OCI-LY1 (cell line): ENCODE data around the gene MAPK7.
A peak's percentile ranks its signal among the peaks of the same experiment; 100 is the strongest.

ENCODE experiments used
- H2AFZ ChIP-seq: fragments of 200-600 bp; sonication (generic), shearing (Covaris generic); 2 replicates; pipeline ENCODE4 v1.6.0; 2014; ENCODE audit warnings: antibody characterized with exemption, mild to moderate bottlenecking, low read length
- H3F3A ChIP-seq: fragments of 200-600 bp; sonication (generic), shearing (Covaris generic); 2 replicates; pipeline ENCODE4 v1.6.0; 2014; ENCODE audit warnings: mild to moderate bottlenecking, antibody characterized with exemption, low read length, moderate library complexity; ENCODE audit not compliant: insufficient read depth
- H3K27ac ChIP-seq: fragments of 200-600 bp; sonication (generic); 2 replicates; pipeline ENCODE4 v1.5.1; 2014; ENCODE audit warnings: low read length, mixed run types, mild to moderate bottlenecking, low read depth; ENCODE audit not compliant: poor library complexity, severe bottlenecking
- H3K27me3 ChIP-seq: fragments of 200-600 bp; sonication (generic); 2 replicates; pipeline ENCODE4 v1.6.0; 2014; ENCODE audit warnings: antibody characterized with exemption, mild to moderate bottlenecking, low read length, moderate library complexity; ENCODE audit not compliant: insufficient read depth
- H3K36me3 ChIP-seq: fragments of 200-600 bp; sonication (generic); 2 replicates; pipeline ENCODE4 v1.6.1; 2014; ENCODE audit warnings: mild to moderate bottlenecking, antibody characterized with exemption, low read length, moderate library complexity, mixed read lengths; ENCODE audit not compliant: insufficient read depth
- H3K4me1 ChIP-seq: fragments of 200-600 bp; sonication (generic); 2 replicates; pipeline ENCODE4 v1.5.1; 2014; ENCODE audit warnings: mild to moderate bottlenecking, low read length, moderate library complexity; ENCODE audit not compliant: insufficient read depth, severe bottlenecking
- H3K4me2 ChIP-seq: fragments of 200-600 bp; sonication (generic), shearing (Covaris generic); 2 replicates; pipeline ENCODE4 v1.6.1; 2014; ENCODE audit warnings: low read length
- H3K4me3 ChIP-seq: fragments of 200-600 bp; sonication (generic); 2 replicates; pipeline ENCODE4 v1.5.1; 2014; ENCODE audit warnings: low read length, low read depth, mild to moderate bottlenecking, mixed read lengths; ENCODE audit not compliant: poor library complexity, severe bottlenecking
- H3K79me2 ChIP-seq: fragments of 200-600 bp; shearing (Covaris generic); 2 replicates; pipeline ENCODE4 v1.6.1; 2016; ENCODE audit warnings: mixed run types, low read length, mixed read lengths; ENCODE audit not compliant: insufficient read depth
- H3K9ac ChIP-seq: fragments of 200-600 bp; sonication (generic), shearing (Covaris generic); 2 replicates; pipeline ENCODE4 v1.6.1; 2014; ENCODE audit warnings: mild to moderate bottlenecking, low read length, mixed read lengths
- H3K9me2 ChIP-seq: fragments of 200-600 bp; sonication (generic), shearing (Covaris generic); 2 replicates; pipeline ENCODE4 v1.6.1; 2014; ENCODE audit warnings: low read depth, mild to moderate bottlenecking, low read length, mixed read lengths
- H3K9me3 ChIP-seq: fragments of 200-600 bp; shearing (Covaris generic); 2 replicates; pipeline ENCODE4 v1.6.1; 2014; ENCODE audit warnings: low read length, mixed read lengths
- H4K20me1 ChIP-seq: fragments of 200-600 bp; sonication (generic), shearing (Covaris generic); 2 replicates; pipeline ENCODE4 v1.6.0; 2016; ENCODE audit warnings: mild to moderate bottlenecking, low read length; ENCODE audit not compliant: insufficient read depth
- EZH2 ChIP-seq: fragments of 200-600 bp; sonication (generic), shearing (Covaris generic); IDR thresholded peaks from 2 replicates; pipeline ENCODE4 v1.8.0; 2017; ENCODE audit warnings: borderline replicate concordance, mixed run types, mild to moderate bottlenecking, antibody characterized with exemption, low read length, moderate library complexity, mixed read lengths
- TF ChIP-seq, protein P1 (sequence below): fragments of 200-600 bp; sonication (generic), shearing (Covaris generic); IDR thresholded peaks from 2 replicates; pipeline ENCODE4 v1.5.1; 2017; ENCODE audit warnings: mild to moderate bottlenecking, antibody characterized with exemption, low read length, moderate library complexity, mixed read lengths

The MAPK7 gene

DNA sequence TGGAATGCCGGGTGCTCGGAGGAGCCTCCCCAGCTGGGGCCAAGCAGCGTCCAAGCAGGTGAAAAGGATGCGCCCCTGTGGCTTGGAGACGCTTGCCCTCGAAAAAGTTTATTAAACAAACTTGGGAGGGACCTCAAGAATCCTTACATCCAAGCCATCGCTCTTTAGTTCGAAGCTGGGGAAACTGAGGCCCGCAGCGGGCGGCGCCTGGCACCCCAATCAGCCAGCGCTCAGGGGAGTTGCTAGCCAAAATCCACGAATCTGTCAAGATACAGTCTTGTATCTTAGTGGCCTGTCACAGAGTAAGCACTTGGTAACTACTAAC, 15.2 kb upstream of the MAPK7 start:
- no peak overlapping the region for H3K27ac ChIP-seq
- no peaks in the 10 kb centered on the region for H3F3A ChIP-seq
- H3K27me3 ChIP-seq = no peaks in the 10 kb centered on the region; the same call in 1 of the 2 replicates
- H3K4me2 ChIP-seq = peak overlapping the region; percentile 88
- H4K20me1 ChIP-seq = no peaks in the 10 kb centered on the region
- H3K9me2 ChIP-seq = no peaks in the 10 kb centered on the region
- H3K36me3 ChIP-seq = no peaks in the 10 kb centered on the region
- no peak for TF ChIP-seq EZH2
- TF ChIP-seq, protein P1, sequence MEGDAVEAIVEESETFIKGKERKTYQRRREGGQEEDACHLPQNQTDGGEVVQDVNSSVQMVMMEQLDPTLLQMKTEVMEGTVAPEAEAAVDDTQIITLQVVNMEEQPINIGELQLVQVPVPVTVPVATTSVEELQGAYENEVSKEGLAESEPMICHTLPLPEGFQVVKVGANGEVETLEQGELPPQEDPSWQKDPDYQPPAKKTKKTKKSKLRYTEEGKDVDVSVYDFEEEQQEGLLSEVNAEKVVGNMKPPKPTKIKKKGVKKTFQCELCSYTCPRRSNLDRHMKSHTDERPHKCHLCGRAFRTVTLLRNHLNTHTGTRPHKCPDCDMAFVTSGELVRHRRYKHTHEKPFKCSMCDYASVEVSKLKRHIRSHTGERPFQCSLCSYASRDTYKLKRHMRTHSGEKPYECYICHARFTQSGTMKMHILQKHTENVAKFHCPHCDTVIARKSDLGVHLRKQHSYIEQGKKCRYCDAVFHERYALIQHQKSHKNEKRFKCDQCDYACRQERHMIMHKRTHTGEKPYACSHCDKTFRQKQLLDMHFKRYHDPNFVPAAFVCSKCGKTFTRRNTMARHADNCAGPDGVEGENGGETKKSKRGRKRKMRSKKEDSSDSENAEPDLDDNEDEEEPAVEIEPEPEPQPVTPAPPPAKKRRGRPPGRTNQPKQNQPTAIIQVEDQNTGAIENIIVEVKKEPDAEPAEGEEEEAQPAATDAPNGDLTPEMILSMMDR = no peak; the same call in 1 of the 2 replicates
- H3K4me3 ChIP-seq = peak overlapping the region; percentile 71
- peaks cover 12% of the 10 kb centered on the region for H3K4me1 ChIP-seq
- H3K79me2 ChIP-seq = no peaks in the 10 kb centered on the region
- no peak overlapping the region for H2AFZ ChIP-seq
- H3K9ac ChIP-seq = no peak overlapping the region; the same call in 1 of the 2 replicates
- no peaks in the 10 kb centered on the region for H3K9me3 ChIP-seq

DNA sequence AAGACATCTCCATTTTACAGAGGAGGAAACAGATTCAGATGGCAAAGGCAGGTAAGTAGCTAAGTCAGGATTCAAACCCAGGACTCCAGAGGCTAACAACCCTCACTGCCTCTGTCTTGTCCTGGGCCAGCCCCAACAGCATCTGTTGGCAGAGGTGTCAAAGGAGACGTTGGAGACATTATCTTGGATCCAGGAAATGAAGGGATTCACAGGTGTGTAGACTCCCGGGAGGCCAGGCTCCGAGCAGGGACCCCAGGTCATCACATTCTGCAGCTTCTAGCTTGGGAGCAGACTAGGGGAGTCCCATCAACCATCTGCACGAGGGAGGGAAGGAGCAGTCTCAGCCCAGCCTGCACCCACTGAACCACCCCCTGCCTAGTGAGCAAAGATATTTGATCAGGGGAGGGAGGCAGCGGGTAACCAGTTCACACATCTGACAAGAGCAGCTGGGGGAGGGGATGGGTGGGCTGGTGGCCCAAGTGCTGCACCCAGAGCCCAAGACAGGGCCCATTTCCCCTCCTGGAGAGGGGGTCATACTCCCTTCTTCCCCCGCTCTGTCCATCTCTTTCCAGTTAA, 14.8 kb upstream of the MAPK7 start:
- Histone ChIP-seq H3K4me3 (no peak overlapping the region), H3K4me2 (no peak overlapping the region), H3K79me2 (no peaks in the 10 kb centered on the region), H3K27ac (no peak overlapping the region), H3K4me1 (peaks cover 12% of the 10 kb centered on the region), H3K36me3 (no peaks in the 10 kb centered on the region), H3F3A (no peaks in the 10 kb centered on the region), H3K27me3 (no peaks in the 10 kb centered on the region; the same call in 1 of the 2 replicates), H2AFZ (no peak overlapping the region), H3K9me2 (no peaks in the 10 kb centered on the region), H4K20me1 (no peaks in the 10 kb centered on the region), H3K9me3 (no peaks in the 10 kb centered on the region), H3K9ac (no peak overlapping the region)
- TF ChIP-seq EZH2 = no peak
- TF ChIP-seq, protein P1 = no peak

DNA sequence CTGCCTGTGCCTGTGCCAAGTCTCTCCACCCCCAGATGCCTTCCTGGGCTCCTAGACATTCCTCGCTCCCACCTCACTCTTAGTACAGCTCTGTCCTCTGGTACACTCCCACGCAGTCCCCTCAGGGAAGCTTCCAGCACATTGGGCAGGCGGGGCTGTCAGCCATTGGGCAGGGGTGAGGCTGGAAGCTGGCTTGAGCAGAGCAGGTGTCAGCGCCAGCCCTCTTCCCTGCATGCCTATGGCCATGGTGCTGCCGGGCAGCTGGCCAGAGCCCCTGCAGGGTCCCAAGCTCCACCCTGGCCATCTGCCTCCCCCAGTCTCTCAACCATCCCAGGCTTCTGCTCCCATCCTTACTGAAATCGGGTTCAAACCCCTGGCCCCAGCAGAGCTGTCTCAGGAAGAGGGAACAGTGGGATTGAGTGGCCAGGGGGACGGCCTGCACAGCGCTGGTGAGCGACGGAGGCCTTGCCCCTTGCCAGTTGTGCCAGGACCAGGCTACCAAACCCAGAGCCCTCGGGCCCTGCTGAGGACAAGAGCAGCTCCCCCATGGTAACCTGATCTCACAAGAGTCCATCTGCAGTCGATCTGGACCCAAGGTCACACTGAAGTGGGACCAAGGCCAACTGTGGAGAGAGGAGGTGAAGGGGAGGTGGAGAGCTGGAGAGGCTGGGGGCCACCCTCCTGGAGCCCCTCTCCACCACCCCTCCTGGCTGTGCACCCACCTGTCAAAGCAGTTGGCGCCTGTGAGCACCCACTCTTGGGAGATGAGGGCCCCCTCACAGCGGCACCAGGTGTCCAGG, 13.4 kb upstream of the MAPK7 start:
- H3K4me3 ChIP-seq = no peak overlapping the region
- no peaks in the 10 kb centered on the region for H4K20me1 ChIP-seq
- no peak overlapping the region for H2AFZ ChIP-seq

More for the DNA sequence above, 13.4 kb upstream of the MAPK7 start:
- no peak for TF ChIP-seq EZH2
- TF ChIP-seq, protein P1 = no peak
- Histone ChIP-seq H3K4me1 (peaks cover 12% of the 10 kb centered on the region), H3K4me2 (no peak overlapping the region), H3K9me2 (no peaks in the 10 kb centered on the region), H3F3A (no peaks in the 10 kb centered on the region), H3K27ac (no peak overlapping the region), H3K36me3 (no peaks in the 10 kb centered on the region), H3K79me2 (no peaks in the 10 kb centered on the region), H3K27me3 (no peaks in the 10 kb centered on the region; the same call in 1 of the 2 replicates), H3K9me3 (no peaks in the 10 kb centered on the region), H3K9ac (no peak overlapping the region)
